Measurements from ENCODE around the gene SNAP23.

Gene SNAP23

DNA sequence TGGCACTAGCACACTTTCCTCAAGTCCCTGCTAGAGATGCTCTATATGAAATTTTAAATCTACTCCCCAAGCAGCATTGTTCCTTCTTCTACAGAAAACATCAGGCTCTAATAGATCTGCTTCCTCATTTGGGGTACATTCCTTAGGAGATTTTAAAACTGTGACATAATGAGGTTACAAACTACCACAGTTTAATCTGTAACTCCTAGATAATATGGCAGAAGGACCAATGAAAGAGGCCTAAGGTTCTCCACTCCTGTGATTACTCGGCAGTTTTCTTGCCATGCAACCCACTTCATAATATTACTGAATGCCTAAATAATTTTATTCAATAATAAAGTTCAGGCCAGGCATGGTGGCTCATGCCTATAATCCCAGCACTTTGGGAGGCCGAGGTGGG, 20.6 kb upstream of the SNAP23 start:
- H3K4me3 ChIP-seq (replicated peaks; ENCODE audit: low read depth, low read length), result no peak overlapping the region
- no peak for DNase-seq (ENCODE audit: extremely low read depth, low read depth)
- TF ChIP-seq, protein P1, sequence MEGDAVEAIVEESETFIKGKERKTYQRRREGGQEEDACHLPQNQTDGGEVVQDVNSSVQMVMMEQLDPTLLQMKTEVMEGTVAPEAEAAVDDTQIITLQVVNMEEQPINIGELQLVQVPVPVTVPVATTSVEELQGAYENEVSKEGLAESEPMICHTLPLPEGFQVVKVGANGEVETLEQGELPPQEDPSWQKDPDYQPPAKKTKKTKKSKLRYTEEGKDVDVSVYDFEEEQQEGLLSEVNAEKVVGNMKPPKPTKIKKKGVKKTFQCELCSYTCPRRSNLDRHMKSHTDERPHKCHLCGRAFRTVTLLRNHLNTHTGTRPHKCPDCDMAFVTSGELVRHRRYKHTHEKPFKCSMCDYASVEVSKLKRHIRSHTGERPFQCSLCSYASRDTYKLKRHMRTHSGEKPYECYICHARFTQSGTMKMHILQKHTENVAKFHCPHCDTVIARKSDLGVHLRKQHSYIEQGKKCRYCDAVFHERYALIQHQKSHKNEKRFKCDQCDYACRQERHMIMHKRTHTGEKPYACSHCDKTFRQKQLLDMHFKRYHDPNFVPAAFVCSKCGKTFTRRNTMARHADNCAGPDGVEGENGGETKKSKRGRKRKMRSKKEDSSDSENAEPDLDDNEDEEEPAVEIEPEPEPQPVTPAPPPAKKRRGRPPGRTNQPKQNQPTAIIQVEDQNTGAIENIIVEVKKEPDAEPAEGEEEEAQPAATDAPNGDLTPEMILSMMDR (IDR thresholded peaks at IDR 0.05; ENCODE audit: low read depth, low read length, missing control alignments), result no peak

DNA sequence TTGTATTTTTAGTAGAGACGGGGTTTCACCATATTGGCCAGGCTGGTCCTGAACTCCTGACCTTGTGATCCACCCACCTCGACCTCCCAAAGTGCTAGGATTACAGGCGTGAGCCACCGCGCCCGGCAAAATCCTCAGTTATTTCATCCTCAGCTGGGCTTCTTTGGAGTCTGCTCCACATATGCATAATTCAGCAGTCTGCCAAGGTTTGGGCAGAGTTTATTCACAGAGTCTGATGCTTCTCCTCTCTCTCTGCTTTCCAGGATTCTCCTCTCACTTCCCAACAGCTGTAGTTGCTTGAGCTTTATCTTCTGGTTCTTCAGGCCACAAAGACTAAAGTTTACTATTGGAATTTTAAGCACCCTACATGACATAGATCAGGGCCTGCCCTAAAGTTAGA, 12.7 kb upstream of the SNAP23 start:
- TF ChIP-seq, protein P1 (IDR thresholded peaks at IDR 0.05; ENCODE audit: low read depth, low read length, missing control alignments), result no peak
- no peak overlapping the region for H3K4me3 ChIP-seq (replicated peaks; ENCODE audit: low read depth, low read length)
- no peak for DNase-seq (ENCODE audit: extremely low read depth, low read depth)

DNA sequence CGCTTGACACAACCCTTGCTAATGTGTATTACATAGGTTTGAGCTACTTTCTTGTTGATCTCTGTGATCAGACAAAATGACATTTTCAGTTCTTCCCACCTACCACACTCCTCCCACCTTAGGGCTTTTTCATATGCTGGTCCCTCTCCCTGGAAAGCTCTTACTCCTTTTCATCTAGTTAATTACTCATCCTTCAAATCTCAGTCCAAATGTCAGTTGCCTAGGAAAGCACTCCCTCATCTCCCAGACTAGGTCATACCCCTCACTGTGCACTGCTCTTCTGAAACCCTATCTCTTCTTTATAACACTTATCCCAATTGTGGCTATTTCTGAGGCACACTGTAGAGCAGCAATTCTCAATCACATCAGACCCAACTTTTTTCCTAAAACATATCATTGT, 11.8 kb upstream of the SNAP23 start:
- TF ChIP-seq, protein P1 (IDR thresholded peaks at IDR 0.05; ENCODE audit: low read depth, low read length, missing control alignments), result no peak
- no peak overlapping the region for H3K4me3 ChIP-seq (replicated peaks; ENCODE audit: low read depth, low read length)
- no peak for DNase-seq (ENCODE audit: extremely low read depth, low read depth)

DNA sequence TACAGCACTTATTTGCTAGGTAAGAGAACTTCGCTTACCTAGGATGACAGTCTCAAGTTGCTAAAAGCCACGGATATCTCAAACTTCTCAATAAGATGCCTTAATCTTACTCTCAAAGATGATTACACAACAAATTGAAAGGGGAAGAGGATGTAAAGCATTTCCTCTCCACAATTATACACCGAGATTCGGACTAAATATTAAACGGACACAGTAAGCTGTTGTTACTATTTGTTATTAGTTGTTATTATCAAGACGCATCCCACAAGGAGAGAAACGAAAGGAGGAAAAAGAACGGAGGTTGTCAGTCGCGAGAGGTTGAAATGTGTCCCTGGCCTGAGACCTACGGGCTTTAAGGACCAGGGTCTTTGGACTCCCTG, 5.2 kb upstream of the SNAP23 start:
- no peak for DNase-seq (ENCODE audit: extremely low read depth, low read depth)
- TF ChIP-seq, protein P1 (IDR thresholded peaks at IDR 0.05; ENCODE audit: low read depth, low read length, missing control alignments), result no peak
- H3K4me3 ChIP-seq (replicated peaks; ENCODE audit: low read depth, low read length), result peak overlapping the region; percentile 92

DNA sequence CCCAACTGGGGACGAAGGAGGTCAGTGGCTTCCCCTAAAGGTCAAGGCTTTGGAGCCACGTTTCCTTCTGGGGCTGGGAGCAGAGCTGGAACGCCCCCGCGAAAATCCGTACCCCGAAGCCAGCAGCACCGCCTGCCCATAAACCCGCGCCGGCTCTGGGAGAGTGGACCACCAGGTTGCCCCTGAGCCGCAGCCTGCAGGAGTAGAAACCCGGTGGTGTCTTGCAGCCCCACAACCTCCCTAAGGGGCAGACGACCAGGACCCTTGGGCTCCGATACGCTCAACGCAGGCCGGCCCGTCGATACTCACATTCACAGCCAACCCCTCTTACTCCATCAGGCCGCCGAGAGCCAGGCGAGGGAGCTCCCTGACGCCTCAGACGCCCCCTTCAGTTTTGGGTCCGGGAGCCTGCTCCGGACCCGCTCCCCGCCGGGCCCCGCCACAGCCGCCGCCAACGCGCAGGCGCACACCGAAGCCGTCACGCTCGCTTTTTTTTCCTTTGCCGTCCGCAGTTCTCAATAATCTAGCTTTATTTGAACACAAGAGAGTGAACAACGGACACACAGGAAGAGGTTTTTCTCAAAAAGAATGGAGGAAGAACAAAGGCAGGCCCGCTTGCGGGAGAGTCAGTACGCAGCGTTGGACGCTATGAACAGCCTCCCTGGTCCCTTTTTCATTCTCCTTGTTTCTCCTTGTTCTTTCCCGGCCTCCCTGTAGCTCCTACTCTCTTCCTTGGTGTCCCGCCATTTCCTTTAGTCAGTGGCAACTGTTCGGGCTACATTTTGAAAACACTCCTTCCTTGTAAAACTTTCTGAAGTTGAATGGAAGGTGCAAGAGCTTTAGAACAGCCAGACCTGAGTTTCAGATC, 4.5 kb upstream of the SNAP23 start, which contains the start of gene ZNF106:
Gene ZNF106, minus strand, starts transcription at position 471 of the 868 bp plus-strand sequence. CDS start 18,852 bp downstream, outside the sequence.
- TF ChIP-seq, protein P1 (IDR thresholded peaks at IDR 0.05; ENCODE audit: low read depth, low read length, missing control alignments), result no peak
- peak; percentile 68 for DNase-seq (ENCODE audit: extremely low read depth, low read depth)
- peak within 1 kb of the TSS; percentile 92 for H3K4me3 ChIP-seq (replicated peaks; ENCODE audit: low read depth, low read length)

DNA sequence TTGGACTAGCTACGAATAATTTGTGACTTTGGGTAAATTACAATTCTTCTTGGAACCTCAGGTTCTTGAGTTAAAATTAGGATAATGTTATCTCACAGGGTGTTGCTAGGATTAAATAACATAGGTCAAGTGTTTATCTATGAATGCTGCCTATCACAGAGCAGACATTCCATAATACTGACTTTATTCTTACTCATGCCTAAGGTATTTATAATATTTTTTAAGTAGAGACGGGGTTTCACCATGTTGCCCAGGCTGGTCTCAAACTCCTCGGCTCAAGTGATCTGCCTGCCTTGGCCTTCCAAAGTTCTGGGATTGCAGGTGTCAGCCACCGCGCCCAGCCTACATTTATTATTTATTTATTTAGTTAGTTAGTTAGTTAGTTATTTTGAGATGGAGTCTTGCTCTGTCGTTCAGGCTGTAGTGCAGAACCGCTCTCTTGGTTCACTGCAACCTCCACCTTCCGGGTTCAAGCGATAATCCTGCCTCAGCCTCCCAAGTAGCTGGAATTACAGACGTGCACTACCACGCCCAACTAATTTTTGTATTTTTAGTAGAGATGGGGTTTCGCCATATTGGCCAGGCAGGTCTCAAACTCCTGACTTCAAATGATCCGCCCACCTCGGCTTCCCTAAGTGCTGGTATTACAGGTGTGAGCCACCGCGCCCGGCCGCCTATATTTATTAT, 3.8 kb upstream of the SNAP23 start:
- TF ChIP-seq, protein P1 (IDR thresholded peaks at IDR 0.05; ENCODE audit: low read depth, low read length, missing control alignments), result no peak
- no peak for DNase-seq (ENCODE audit: extremely low read depth, low read depth)
- H3K4me3 ChIP-seq (replicated peaks; ENCODE audit: low read depth, low read length), result peak overlapping the region; percentile 92

All from HFF-Myc (cell line).